Breast epithelium (tissue), 4 donors: ENCODE data around the gene BIK. TPM values are rescaled to one million over a fixed set of nuclear protein-coding genes. Genes with fewer than 3 reads are reported as not detected.

Experiments
- DNase-seq, 2 donors: peaks; one replicate each; pipeline ENCODE4 v3.0.0-alpha.2; 2019; ENCODE audit warnings: low spot score in 2 of 2
- H3K27ac ChIP-seq, 2 donors: fragments of 200-600 bp; sonication (generic) in 1 of 2; one replicate each; pipeline ENCODE4 v1.5.1; 2016 to 2019; ENCODE audit warnings: mild to moderate bottlenecking in 1 of 2
- H3K27me3 ChIP-seq, 2 donors: fragments of 200-600 bp; sonication (generic) in 1 of 2; one replicate each; pipeline versions ENCODE4 v1.5.1 to v1.6.0; 2017 to 2019; ENCODE audit warnings: control low read depth in 1 of 2, mild to moderate bottlenecking in 1 of 2
- H3K36me3 ChIP-seq: fragments of 200-600 bp; one replicate; pipeline ENCODE4 v1.5.1; 2019
- H3K4me1 ChIP-seq, 2 donors: fragments of 200-600 bp; sonication (generic); one replicate each; pipeline ENCODE4 v1.5.1; 2016 to 2019; ENCODE audit warnings: control low read depth in 1 of 2
- H3K4me3 ChIP-seq, 3 donors: fragments of 200-600 bp; sonication (generic); 1 replicate in 2 of 3; 2 replicates in 1 of 3; pipeline ENCODE4 v1.5.1; 2016 to 2019; ENCODE audit warnings: mild to moderate bottlenecking in 3 of 3, moderate library complexity in 2 of 3
- H3K9me3 ChIP-seq, 2 donors: fragments of 200-600 bp; sonication (generic) in 1 of 2; one replicate each; pipeline ENCODE4 v1.5.1; 2016 to 2019; ENCODE audit warnings: control low read depth in 1 of 2
- POLR2A ChIP-seq: fragments of 450-650 bp; IDR thresholded peaks from one replicate; pipeline ENCODE4 v1.6.1; 2016; ENCODE audit warnings: antibody characterized with exemption, mild to moderate bottlenecking, moderate library complexity
- POLR2AphosphoS5 ChIP-seq, 3 donors: sonication (generic); formaldehyde crosslinking; IDR thresholded peaks; one replicate each; pipeline ENCODE4 v1.6.1; 2017; ENCODE audit warnings: antibody characterized with exemption in 3 of 3
- intact Hi-C: fragments of 100-400 bp; cut with DNase I; formaldehyde crosslinking; loops from one replicate; pipeline ENCODE4 v1.15.1; 2023; ENCODE audit warnings: low total_unique reads
- total RNA-seq, 3 donors: library from RNA; depleted of rRNA; stranded (reverse); fragments of >200 nt; gene quantifications; one replicate each; pipeline ENCODE4 v1.1.0, GENCODE V29; 2016
- TF ChIP-seq, protein P1 (sequence below), 3 donors: fragments of 450-650 bp; IDR thresholded peaks; one replicate each; pipeline ENCODE4 v1.5.1; 2016 to 2017; ENCODE audit warnings: antibody characterized with exemption in 3 of 3, mild to moderate bottlenecking in 3 of 3, moderate library complexity in 3 of 3

BIK gene
- total RNA-seq, 3 donors from 2014 or later, result 22.6 to 25.0 TPM; not detected in 1

DNA sequence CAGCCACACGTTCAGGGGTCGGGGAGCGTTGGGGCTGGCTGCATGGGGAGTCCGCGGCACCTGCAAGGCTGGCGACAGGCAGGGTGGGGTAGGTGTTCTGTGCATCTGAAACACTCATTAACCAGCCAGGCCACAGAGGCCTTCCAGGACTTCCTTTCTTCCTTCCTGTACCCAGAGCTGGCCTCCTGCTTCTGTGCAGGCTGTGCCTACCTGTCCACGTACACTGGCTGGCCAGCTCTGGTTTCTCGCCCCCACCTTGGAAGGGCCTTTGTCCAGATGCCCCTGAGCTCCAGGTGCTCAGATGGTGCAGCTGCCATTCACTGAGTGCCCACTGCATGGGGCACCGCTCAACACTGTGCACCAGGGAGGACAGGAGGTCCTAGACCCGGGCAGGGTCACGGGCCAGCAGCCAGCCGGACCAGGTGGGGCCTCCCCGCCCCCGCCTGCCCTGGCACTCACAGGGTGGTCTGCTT, 60.5 kb downstream of the BIK start:
- H3K4me3 ChIP-seq, result no peak overlapping the region
- no peaks in the 10 kb centered on the region for H3K27me3 ChIP-seq
- no peak for TF ChIP-seq POLR2AphosphoS5 (IDR thresholded peaks at IDR 0.05)
- TF ChIP-seq, protein P1, sequence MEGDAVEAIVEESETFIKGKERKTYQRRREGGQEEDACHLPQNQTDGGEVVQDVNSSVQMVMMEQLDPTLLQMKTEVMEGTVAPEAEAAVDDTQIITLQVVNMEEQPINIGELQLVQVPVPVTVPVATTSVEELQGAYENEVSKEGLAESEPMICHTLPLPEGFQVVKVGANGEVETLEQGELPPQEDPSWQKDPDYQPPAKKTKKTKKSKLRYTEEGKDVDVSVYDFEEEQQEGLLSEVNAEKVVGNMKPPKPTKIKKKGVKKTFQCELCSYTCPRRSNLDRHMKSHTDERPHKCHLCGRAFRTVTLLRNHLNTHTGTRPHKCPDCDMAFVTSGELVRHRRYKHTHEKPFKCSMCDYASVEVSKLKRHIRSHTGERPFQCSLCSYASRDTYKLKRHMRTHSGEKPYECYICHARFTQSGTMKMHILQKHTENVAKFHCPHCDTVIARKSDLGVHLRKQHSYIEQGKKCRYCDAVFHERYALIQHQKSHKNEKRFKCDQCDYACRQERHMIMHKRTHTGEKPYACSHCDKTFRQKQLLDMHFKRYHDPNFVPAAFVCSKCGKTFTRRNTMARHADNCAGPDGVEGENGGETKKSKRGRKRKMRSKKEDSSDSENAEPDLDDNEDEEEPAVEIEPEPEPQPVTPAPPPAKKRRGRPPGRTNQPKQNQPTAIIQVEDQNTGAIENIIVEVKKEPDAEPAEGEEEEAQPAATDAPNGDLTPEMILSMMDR (IDR thresholded peaks at IDR 0.05), result no peak
- TF ChIP-seq POLR2A, result no peak
- no peak for DNase-seq
- intact Hi-C loops, result no loop called here
- no peaks in the 10 kb centered on the region for H3K36me3 ChIP-seq
- H3K4me1 ChIP-seq, result no peaks in the 10 kb centered on the region
- no peak overlapping the region for H3K27ac ChIP-seq
- H3K9me3 ChIP-seq, result no peaks in the 10 kb centered on the region

- DNase-seq, result no peak
- no peaks in the 10 kb centered on the region for H3K4me1 ChIP-seq
- H3K4me3 ChIP-seq, result no peak overlapping the region
- no peak overlapping the region for H3K27ac ChIP-seq
- H3K36me3 ChIP-seq, result no peaks in the 10 kb centered on the region
- TF ChIP-seq POLR2A (no peak), POLR2AphosphoS5 (IDR thresholded peaks at IDR 0.05) (no peak)
- TF ChIP-seq, protein P1 (IDR thresholded peaks at IDR 0.05), result no peak
- H3K27me3 ChIP-seq, result no peaks in the 10 kb centered on the region
- H3K9me3 ChIP-seq, result no peaks in the 10 kb centered on the region
- intact Hi-C loops, result no loop called here
Observed at GRCh38 chr22:43171607-43172006, 61.1 kb downstream of the BIK start.

DNA sequence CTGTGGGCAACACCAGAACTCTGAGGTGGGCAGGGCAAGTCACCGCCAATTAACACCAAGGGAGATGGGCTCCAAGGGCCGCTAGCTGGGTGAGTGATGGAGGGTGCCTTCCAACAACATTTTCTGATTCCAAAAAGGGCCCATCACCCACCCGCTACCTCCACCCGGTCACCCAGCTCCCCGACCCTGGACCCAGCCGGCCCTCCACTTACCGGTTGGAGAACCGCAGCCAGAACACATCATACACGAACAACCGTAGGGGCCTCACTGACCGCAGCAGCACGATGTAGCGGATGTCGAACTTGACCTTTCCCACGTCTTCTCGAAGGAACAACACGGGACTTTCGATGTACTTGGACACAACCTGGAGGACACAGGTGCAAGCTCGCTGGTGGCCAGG, 61.6 kb downstream of the BIK start:
- no peak overlapping the region for H3K27ac ChIP-seq
- H3K27me3 ChIP-seq, result no peaks in the 10 kb centered on the region
- H3K36me3 ChIP-seq, result no peaks in the 10 kb centered on the region
- no peaks in the 10 kb centered on the region for H3K4me1 ChIP-seq
- H3K9me3 ChIP-seq, result no peaks in the 10 kb centered on the region
- H3K4me3 ChIP-seq, result no peak overlapping the region
- TF ChIP-seq POLR2AphosphoS5 (IDR thresholded peaks at IDR 0.05), result no peak
- TF ChIP-seq, protein P1 (IDR thresholded peaks at IDR 0.05), result no peak
- TF ChIP-seq POLR2A, result no peak
- intact Hi-C loops, result no loop called here
- no peak for DNase-seq

DNA sequence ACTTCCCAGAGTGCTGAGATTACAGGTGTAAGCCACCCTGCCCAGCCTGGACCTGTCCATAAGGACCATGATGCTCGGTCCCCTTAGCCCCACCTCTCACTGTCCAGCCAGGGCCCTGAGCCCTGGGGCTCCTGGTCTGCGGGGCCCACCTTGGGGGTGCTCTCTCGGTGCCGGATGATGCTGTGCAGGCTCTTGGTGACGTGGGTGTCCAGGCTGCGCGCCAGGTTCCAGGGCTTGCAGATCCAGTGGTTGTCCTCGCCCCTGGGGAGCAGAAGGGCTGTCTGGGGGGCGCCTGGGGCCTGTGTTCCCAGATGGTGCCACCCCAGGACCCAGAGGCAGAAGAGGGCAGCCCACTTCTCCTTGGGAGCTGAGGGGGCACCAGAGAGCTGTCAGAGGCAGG, 63.0 kb downstream of the BIK start:
- intact Hi-C loops, result no loop called here
- Histone ChIP-seq H3K36me3 (no peaks in the 10 kb centered on the region), H3K27ac (no peak overlapping the region), H3K27me3 (no peaks in the 10 kb centered on the region), H3K4me1 (no peaks in the 10 kb centered on the region), H3K4me3 (no peak overlapping the region), H3K9me3 (no peaks in the 10 kb centered on the region)
- no peak for TF ChIP-seq POLR2AphosphoS5 (IDR thresholded peaks at IDR 0.05)
- no peak for TF ChIP-seq POLR2A
- DNase-seq, result no peak

GRCh38 chr22:43173976-43174720, 63.6 kb downstream of the BIK start:
- no peak for DNase-seq
- intact Hi-C loops, result no loop called here
- Histone ChIP-seq H3K9me3 (no peaks in the 10 kb centered on the region), H3K27me3 (no peaks in the 10 kb centered on the region), H3K4me1 (no peaks in the 10 kb centered on the region), H3K36me3 (no peaks in the 10 kb centered on the region), H3K4me3 (no peak overlapping the region), H3K27ac (no peak overlapping the region)
- TF ChIP-seq POLR2A, result no peak
- TF ChIP-seq, protein P1 (IDR thresholded peaks at IDR 0.05), result no peak
- no peak for TF ChIP-seq POLR2AphosphoS5 (IDR thresholded peaks at IDR 0.05)
